Measurements from ENCODE around the gene WNT10A.

WNT10A gene

DNA sequence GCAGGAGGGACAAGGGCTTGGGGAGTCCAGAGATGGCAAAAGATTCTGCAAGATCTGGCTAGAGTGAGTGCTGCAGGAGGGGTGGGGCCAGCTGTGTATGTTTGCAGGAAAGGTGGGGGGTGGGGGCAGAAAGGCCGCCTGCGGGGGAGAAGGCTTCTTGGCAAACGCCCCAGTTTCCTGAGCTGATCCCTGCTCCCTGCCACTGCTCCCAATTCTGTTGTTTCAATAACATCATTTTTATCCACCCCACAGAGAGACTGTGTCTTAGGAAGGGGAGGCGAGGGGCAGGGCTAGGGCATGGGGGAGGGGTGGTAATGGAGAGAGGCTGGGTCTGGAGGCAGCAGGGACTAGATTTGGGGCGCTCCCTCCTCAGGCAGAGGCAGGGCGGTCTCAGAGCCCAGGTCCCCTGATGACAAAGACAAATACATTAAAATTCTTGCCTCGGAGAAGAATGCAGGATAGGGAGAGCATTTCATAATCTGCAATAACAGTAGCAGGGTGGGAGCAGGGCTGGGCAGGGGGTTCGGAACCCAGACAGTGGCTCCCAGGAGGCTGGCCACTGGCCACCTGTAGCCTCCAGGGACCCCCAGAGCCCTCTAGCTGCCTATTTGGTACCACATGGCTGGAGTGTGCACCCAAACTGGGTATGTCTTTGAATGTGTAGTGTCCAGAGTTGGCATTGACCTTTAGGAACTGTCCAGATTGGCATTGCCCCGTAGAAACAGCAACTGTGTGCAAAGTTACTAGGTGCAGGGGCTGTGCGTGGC, 23.1 kb upstream of the WNT10A start:
- no peak for DNase-seq (ENCODE audit: low read depth in 1 of 2, low spot score in 1 of 2)

DNA sequence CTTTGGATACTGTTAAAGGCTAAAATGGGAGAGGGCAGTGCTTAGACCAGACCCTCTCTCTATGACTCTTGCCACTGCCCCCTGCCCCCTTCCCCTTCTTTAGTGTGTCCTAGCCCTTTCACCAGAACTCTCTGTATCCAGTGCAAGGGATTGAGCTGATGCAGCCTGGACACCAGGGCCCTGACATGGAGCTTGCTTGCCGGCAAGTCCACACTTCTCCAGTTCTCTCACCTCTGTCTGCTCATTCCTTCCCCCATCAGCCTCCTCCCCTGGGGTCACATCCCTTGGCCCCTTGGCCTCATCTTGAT, 22.6 kb upstream of the WNT10A start:
- no peak for DNase-seq (ENCODE audit: low read depth in 1 of 2, low spot score in 1 of 2)

DNA sequence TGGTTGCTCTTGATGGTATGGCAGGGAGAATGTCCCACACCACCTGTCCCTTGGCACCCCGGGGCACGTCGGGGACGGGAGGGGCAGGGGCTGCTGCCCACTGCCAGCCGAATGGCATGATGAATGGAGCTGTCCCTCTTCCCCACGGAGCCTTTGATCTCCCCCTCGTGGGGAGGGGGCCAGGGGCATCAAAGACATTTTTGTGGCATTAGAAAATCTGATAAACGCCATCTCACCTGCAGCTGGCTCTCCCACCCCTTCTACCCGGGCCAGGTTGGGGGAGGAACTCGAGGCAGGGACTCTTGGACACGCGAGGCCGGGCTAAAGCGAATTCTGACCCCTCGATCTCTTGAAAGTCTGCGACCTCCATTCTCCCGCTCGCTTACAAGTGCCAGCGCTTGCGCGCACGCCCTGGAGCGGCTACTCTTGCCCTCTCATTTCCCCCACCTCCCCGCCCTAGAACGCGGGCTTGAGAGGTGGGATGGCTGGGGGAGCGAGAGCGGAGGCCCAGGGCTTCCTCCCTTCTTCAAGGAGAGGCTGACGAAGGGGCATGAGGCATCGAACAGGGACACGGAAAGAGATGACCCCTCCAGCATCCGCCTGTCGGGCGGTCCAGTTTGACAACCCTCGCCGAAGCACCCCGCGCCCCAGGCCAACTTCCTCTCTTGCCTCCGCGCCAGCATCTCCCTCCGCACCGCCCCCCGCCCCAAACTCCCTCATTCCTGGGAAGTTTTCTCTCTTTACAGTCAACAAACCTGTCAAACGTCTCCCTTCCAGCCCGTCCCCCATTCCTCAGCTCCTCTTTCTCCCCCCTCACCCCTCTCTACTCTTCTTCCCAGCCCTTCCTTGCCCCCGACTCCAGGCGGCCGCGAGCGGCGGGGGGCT, 21.7 kb upstream of the WNT10A start:
- no peak for DNase-seq (ENCODE audit: low read depth in 1 of 2, low spot score in 1 of 2)

DNA sequence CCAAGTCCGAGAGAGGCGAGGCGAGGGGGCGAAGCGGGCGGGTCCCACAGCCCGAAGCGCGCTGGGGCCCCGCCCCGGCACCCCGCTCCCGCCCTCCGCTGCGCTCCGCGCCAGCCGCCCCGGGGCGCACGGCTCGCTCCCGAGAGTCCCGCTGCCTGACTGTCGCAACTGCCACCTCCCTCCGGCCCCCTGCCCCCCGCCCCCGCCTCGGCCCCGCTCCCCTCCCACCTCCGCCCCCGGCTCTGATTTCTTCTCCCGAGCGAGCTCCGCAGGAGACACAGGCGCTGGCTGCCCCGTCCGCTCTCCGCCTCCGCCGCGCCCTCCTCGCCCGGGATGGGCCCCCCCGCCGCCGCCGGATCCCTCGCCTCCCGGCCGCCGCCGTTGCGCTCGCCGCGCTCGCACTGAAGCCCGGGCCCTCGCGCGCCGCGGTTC, 21.1 kb upstream of the WNT10A start, which contains the start of gene WNT6:
WNT6 (plus strand) TSS at position 250 of the 432 bp plus-strand sequence. CDS start 233 bp downstream, outside the sequence.
- no peak for DNase-seq (ENCODE audit: low read depth in 1 of 2, low spot score in 1 of 2)

DNA sequence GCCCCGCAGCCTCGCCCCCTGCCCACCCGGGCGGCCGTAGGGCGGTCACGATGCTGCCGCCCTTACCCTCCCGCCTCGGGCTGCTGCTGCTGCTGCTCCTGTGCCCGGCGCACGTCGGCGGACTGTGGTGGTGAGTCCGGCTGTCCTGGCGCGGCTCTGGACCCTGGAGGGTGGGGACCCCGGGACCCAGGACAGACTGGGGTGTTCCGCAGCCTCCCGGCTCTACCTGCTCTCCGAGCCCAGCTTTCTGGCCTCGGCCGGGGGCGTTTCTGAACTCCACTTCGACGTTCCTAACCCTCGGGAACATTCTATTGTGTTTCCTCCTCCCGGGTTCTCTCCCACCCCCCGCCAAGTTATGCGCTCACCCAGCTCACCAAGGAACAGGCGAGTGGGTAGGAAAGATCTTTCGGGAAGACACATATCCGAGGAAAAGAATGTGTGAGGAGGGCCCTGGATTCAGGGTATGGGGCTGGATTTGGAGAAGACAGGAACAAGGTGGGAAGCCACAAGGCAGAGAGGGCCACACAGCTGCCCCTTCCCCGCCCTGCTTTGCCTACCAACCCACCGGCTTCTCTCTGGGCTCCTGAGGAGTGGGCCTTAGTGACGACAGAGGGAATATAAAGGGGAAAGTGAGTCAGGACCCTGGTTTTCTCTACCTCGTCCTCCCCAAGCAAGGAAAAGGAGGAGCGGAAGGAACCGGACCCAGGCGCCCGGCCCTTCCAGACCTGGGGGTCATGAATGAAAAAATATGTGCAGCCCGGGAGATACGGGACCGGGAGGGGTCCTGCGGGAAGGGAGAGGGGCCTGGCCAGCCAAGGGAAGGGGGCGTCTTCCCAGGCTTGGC, 20.4 kb upstream of the WNT10A start:
- no peak for DNase-seq (ENCODE audit: low read depth in 1 of 2, low spot score in 1 of 2)

DNA sequence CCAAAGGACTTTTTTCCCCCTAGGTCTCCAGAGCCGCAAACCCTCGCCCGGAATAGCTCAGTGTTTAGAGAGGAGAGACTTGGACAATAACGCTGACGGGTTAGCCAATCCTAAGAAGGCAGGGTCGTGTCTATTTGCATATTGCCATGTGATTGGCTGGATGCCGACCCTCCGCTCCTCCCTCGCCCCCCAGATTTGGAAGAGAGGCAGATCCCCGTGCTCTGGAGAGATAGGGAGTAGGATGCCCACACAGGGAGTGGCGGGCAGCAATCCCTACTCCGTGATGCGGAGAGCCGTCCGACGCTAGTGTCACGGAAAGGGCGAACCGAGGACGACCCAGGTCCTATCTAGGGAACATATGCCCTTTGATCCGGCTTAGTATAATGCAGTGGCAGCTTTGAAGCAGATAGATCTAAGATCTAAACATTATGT, 19.7 kb upstream of the WNT10A start:
- no peak for DNase-seq (ENCODE audit: low read depth in 1 of 2, low spot score in 1 of 2)

DNA sequence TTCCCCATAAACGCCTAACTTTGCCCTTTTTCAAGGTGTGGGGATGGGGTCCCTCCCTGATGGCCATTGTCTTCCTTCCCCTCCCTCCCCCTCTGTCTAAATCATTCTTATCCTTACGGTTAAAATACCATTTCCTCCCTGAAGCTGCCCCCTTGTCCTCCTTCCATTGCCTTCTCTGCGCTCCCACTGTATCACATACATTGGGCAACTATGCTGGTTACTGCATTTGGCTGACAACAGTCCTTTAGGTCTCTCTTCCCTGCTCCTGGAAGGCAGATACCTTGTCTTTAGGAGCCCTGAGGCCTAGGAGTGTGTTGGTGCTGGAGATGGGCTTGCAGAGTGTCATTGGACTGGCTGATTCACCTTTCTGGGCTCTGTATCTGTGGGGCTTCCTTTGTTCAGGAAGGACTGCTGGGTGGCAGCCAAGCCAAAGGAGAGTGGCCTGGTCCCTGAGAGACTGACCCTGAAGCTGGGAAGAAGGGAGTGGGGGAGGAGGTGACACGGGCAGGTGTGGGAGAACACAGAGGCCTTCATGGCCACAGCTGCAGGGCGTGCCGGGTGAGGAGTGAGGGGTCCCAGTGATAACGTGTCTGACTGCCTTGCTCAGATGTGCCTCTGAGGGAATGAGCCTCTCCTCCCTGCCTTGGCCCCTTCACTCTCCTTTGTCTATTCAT, 18.9 kb upstream of the WNT10A start:
- no peak for DNase-seq (ENCODE audit: low read depth in 1 of 2, low spot score in 1 of 2)

DNA sequence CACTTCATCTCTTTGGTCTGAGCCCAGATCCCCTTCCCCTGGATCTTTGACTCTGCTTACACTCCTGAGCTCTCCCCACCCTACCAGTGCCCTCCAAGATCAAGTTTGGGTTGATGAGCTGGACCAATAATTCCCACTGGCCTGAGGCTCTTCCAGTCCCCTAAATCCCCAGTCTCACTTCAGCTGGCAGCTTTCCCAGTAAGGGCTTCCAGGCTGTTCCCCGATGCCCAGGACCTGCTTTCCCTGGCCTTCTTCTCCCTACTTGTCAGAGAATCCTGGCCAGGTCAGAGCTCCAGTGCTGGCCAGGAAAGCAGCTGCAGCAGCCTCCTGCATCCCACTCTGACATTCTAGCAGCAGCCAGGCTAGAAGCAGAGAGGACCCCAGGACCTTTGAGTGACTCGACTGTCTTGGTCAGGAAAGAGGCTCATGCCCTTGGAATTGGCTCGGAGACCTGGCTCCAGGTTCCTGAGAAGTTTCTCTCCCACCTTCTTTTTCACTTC, 17.6 kb upstream of the WNT10A start:
- DNase-seq (ENCODE audit: low read depth in 1 of 2, low spot score in 1 of 2): no peak

DNA sequence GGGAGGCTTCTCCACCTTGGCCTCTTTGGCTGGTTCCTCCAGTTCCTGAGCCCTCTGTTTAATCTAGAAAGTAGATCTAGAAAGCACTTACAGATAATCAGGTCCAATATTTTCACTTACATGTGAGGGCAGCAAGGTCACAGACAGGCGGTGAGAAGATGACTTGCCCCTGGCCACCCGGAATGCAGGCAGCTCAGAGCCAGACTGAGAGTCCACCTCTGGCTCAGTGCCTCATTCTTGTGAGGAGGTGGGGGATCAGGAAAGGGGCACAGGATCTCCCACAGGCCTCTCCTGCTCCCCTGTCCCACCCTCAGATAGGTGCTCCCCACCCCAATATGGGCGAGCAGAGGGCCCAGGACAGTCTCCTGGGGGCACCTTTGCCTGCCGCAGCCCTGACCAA, 15.3 kb upstream of the WNT10A start:
- no peak for DNase-seq (ENCODE audit: low read depth in 1 of 2, low spot score in 1 of 2)

DNA sequence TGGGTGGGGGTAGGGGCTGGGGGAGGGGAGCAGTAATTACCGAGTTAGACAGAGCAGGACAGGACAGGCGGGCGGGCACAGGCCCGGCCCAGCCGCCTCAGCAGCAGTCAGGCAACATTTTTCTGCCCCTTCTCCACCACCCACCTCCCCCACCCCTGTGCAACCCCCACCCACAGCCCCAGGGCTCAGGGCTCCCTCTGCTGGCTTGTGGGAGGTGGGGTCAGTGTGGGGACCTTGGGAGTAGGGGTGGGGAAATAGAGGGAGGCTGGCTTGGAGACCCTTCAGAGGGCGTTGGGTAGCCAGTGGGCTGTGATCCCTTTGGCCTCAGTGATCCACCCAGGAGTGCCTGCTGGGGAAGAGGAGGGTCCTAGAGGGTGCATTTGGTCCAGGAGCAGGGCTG, 14.7 kb upstream of the WNT10A start:
- DNase-seq (ENCODE audit: low read depth in 1 of 2, low spot score in 1 of 2): no peak

DNA sequence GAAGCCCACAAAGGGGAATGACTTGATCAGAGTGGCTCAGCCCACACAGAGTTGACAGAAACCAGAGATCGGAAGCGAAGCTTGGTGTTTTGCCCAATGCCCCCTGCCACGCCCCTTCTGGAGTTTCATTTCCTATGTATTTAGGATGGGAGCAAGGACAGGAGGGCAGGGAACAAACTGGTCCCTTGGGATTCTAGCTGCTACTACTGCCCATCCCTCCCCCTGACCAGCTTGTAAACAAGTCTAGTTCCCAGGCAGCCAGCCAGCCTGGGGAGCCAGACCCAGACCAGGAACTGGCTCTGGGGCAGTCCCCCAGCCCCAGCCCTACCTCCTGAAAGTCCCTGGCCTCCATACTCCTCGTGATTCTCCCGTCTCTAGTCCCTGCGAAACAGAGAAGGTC, 12.8 kb upstream of the WNT10A start:
- DNase-seq (ENCODE audit: low read depth in 1 of 2, low spot score in 1 of 2): no peak

DNA sequence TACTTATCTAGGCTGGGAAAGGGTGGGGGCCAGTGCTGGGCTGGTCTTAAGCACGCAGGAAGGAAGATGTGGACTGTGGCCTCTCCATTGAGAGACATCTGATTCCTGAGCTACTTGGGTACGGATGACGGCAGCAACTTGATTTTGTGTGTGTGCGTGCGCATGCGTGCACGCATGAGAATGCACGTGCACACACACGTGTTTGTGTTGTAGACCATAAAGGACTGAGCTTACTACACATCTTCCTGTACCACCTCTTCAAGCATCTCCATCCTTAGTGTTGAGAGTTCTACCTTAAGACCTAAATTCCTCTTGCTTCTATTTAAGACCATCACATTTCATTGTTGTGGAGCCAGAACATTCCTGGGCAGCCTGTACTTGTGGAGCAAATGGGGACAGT, 11.6 kb upstream of the WNT10A start:
- no peak for DNase-seq (ENCODE audit: low read depth in 1 of 2, low spot score in 1 of 2)

DNA sequence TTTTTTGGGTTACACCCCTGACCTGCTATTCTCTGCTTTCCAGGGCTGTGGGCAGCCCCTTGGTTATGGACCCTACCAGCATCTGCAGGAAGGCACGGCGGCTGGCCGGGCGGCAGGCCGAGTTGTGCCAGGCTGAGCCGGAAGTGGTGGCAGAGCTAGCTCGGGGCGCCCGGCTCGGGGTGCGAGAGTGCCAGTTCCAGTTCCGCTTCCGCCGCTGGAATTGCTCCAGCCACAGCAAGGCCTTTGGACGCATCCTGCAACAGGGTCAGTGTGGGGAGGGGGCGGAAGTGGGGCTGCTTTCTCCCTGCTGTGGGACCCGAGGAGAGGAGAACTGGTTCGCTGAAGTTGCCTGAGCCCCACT, 9.7 kb upstream of the WNT10A start:
- no peak for DNase-seq (ENCODE audit: low read depth in 1 of 2, low spot score in 1 of 2)

DNA sequence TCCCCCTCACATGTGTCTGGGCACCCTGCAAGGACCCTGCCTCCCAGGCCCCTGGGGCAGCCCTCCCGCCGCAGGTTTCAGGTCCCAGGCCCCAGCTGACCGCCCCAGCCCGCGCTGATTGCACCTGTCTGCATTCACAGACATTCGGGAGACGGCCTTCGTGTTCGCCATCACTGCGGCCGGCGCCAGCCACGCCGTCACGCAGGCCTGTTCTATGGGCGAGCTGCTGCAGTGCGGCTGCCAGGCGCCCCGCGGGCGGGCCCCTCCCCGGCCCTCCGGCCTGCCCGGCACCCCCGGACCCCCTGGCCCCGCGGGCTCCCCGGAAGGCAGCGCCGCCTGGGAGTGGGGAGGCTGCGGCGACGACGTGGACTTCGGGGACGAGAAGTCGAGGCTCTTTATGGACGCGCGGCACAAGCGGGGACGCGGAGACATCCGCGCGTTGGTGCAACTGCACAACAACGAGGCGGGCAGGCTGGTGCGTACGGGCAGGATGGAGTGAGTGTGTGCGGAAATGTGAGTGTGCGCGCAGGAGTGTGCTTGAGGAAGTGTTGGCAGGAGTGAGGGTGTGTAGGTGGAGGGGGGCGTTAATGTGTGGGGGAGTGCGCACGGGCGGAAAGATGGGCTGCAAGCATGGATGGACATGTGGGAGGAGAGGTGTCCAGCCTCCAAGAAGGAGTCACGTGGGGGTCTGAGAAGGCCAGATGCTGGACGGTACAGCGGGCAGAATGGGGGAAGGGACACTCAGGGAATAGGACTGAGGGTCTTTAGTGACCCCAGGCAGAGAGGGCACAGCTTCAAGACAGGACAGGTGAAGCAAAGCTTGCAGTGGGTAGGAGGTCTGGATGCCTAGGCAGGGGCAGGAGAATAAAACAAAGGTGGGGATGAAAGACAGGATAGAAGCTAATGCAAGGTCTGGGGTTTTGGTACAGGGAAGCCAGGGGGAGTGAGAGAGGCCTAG, 9.0 kb upstream of the WNT10A start:
- DNase-seq (ENCODE audit: low read depth in 1 of 2, low spot score in 1 of 2): no peak

DNA sequence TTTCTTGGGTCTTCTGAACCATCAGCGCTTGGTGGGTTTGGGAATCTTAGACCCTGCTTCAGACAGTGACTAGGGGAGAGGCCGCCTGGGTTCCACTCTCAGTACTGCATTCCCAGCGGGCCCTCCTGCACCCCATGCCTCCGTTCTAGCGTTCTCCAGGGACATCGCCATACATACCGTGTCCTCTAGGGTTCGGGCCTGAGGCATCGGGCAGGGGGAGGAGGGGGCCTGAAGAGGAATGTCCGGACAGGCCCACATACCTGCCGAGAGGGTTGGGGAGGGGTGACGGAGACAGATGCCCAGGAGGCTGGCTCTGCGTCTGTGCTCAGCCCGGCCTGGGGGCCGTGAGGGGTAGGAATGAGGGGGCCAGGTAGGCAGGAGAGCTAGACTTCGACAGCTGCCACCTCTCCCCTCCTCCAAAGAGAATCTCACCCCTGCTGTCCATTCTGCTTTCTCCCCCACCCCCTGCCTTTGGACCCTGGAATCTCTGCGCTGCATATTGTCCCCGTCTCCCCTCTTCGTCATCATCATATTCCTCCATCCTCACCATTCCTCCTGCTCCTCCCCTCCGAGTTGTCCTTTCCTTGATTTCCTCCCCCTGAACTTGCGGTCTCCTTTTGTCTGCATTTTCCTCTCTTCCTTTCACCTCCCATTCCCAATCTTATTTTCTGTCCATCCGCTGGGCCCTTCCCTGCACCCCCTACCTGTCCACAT, 7.8 kb upstream of the WNT10A start:
- no peak for DNase-seq (ENCODE audit: low read depth in 1 of 2, low spot score in 1 of 2)

DNA sequence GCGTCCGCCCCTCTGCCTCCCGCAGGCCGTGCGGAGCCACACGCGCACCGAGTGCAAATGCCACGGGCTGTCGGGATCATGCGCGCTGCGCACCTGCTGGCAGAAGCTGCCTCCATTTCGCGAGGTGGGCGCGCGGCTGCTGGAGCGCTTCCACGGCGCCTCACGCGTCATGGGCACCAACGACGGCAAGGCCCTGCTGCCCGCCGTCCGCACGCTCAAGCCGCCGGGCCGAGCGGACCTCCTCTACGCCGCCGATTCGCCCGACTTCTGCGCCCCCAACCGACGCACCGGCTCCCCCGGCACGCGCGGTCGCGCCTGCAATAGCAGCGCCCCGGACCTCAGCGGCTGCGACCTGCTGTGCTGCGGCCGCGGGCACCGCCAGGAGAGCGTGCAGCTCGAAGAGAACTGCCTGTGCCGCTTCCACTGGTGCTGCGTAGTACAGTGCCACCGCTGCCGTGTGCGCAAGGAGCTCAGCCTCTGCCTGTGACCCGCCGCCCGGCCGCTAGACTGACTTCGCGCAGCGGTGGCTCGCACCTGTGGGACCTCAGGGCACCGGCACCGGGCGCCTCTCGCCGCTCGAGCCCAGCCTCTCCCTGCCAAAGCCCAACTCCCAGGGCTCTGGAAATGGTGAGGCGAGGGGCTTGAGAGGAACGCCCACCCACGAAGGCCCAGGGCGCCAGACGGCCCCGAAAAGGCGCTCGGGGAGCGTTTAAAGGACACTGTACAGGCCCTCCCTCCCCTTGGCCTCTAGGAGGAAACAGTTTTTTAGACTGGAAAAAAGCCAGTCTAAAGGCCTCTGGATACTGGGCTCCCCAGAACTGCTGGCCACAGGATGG, 7.1 kb upstream of the WNT10A start:
- no peak for DNase-seq (ENCODE audit: low read depth in 1 of 2, low spot score in 1 of 2)

DNA sequence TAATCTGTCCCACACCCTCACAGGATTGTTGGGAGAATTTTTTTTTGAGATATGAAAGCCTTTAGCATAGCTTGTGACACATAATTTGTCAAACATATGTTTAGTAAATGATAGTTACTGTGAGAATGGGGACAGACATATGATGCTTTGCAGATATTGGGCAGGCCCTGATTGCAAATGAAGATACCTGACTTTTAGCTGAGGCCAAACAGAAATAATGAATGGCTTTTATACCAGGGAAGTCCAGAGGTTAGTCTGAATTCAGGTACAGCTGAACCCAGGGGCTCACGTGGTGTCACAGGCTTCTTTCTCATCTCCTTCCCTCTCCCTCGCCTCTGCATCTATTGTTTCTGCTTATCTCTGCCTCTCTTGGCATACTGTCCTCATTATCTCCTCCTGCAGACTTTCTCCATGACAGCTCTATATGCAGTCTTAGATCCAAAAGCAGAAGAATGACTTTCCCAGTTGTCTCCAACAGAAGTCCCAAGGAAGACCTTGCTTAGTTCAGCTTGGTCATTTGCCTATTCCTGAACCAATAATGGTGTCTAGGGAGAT, 4.9 kb upstream of the WNT10A start:
- no peak for DNase-seq (ENCODE audit: low read depth in 1 of 2, low spot score in 1 of 2)
